DOHH2 (cell line): ENCODE data around the gene MYH2.

Experiments used
- EZH2phosphoT487 ChIP-seq: fragments of 200-600 bp; sonication (generic); IDR thresholded peaks from 2 replicates; pipeline ENCODE4 v1.6.1; 2017; ENCODE audit warnings: borderline replicate concordance, mild to moderate bottlenecking, antibody characterized with exemption, low read length, moderate library complexity, mixed read lengths
- TF ChIP-seq, protein P1 (sequence below): fragments of 200-600 bp; sonication (generic); IDR thresholded peaks from one replicate; pipeline ENCODE4 v1.5.1; 2014; ENCODE audit warnings: antibody characterized with exemption, mild to moderate bottlenecking, low read depth, low read length; ENCODE audit not compliant: poor library complexity, severe bottlenecking

DNA sequence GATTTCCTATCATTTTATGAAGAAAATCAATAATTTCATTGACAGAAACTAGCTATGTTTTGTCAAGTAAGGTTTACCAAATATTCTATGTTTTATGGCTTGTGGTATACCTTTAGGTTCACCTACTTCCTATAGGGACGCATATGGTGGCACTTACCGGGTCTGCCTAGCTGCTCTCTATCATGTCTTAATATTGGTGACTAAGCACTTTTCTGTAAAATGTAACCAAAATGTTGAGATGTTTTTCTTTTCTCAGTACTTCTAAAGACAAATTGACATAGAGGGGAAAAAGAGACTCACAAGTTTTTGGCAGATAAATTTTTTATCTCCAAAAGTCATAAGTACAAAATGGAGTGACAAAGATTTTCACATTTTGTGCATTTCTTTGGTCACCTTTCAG, 57.5 kb downstream of the MYH2 start:
- TF ChIP-seq, protein P1, sequence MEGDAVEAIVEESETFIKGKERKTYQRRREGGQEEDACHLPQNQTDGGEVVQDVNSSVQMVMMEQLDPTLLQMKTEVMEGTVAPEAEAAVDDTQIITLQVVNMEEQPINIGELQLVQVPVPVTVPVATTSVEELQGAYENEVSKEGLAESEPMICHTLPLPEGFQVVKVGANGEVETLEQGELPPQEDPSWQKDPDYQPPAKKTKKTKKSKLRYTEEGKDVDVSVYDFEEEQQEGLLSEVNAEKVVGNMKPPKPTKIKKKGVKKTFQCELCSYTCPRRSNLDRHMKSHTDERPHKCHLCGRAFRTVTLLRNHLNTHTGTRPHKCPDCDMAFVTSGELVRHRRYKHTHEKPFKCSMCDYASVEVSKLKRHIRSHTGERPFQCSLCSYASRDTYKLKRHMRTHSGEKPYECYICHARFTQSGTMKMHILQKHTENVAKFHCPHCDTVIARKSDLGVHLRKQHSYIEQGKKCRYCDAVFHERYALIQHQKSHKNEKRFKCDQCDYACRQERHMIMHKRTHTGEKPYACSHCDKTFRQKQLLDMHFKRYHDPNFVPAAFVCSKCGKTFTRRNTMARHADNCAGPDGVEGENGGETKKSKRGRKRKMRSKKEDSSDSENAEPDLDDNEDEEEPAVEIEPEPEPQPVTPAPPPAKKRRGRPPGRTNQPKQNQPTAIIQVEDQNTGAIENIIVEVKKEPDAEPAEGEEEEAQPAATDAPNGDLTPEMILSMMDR: no peak
- TF ChIP-seq EZH2phosphoT487: no peak
